GM12874 (cell line): ENCODE data around the gene ZNF28.
"Not testable (repeated sequence)": the region's sequence is repeated elsewhere in the genome, so short reads cannot be mapped to it uniquely, and the experiment has no call there.

Experiments used
- TF ChIP-seq, protein P1 (sequence below): IDR thresholded peaks from 2 replicates; pipeline ENCODE4 v1.5.1; 2011; ENCODE audit warnings: low read depth, mild to moderate bottlenecking, control low read depth, low read length, moderate library complexity; ENCODE audit not compliant: insufficient read depth

ZNF28 gene

DNA sequence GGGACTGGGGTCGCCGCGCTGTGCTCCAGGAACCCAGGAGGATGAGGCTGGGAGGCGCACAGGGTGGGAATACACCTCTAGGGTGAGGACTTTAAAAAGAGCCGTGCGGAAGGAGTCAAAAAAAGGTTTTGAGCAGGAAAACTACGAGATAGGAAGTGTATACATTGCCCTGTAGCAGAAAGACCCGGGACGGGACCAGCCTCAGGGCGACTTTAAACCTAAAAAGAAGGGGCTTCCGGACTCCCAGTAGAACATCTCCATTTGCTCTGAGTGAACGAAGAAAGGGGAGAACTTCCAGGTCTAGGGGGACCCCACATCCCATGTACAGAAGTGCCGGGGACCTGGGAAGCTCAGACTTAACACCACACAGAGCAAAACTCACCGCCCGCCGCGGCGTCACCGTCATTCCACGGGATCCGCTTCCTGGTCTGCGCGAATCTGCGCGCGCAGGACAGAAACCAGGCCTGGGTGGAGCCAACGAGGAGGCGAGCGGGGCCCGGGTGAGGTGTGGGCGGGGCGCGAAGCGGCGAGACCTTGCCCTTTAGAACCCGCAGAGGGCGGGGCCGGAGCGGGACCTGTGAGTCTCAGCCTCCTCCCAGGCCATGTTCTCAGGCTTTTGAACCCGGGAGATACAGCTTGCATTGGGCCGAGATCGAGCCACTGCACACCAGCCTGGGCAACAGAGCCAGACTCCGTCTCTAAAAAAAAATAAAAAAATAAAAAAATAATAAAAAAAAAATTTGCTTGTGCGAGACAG is at the start of gene ZNF28:
TSS of gene ZNF28 (minus strand) at position 430 of the 757 bp plus-strand sequence. CDS start 3,675 bp downstream, outside the sequence.
- TF ChIP-seq, protein P1, sequence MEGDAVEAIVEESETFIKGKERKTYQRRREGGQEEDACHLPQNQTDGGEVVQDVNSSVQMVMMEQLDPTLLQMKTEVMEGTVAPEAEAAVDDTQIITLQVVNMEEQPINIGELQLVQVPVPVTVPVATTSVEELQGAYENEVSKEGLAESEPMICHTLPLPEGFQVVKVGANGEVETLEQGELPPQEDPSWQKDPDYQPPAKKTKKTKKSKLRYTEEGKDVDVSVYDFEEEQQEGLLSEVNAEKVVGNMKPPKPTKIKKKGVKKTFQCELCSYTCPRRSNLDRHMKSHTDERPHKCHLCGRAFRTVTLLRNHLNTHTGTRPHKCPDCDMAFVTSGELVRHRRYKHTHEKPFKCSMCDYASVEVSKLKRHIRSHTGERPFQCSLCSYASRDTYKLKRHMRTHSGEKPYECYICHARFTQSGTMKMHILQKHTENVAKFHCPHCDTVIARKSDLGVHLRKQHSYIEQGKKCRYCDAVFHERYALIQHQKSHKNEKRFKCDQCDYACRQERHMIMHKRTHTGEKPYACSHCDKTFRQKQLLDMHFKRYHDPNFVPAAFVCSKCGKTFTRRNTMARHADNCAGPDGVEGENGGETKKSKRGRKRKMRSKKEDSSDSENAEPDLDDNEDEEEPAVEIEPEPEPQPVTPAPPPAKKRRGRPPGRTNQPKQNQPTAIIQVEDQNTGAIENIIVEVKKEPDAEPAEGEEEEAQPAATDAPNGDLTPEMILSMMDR: not testable (repeated sequence)

DNA sequence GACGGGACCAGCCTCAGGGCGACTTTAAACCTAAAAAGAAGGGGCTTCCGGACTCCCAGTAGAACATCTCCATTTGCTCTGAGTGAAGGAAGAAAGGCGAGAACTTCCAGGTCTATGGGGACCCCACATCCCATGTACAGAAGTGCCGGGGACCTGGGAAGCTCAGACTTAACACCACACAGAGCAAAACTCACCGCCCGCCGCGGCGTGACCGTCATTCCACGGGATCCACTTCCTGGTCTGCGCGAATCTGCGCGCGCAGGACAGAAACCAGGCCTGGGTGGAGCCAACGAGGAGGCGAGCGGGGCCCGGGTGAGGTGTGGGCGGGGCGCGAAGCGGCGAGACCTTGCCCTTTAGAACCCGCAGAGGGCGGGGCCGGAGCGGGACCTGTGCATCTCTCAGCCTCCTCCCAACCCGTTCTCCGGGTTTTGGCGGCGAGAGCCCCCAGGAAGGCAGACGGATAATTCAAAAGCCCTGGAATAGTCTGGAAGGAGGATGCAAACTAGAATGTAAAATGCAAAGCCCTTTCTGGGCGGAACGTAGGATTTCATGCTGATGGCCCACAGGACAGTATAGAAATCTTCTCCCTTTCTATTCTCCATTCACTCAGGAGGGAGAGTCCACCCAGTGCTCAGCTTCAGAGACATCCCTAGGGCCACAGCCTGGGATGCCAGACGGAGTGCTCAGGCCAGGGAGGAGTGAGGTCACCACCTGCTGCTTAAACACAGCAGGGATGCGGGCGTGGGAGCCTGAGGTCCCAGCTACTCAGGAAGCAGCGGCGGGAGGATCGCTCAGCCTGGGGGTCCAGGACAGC is 36.2 kb upstream of the ZNF28 start, which contains the start of gene ZNF468:
TSS of gene ZNF468 (minus strand) at position 242 of the 814 bp plus-strand sequence. CDS start 3,347 bp downstream, outside the sequence.
- TF ChIP-seq, protein P1: not testable (repeated sequence)

DNA sequence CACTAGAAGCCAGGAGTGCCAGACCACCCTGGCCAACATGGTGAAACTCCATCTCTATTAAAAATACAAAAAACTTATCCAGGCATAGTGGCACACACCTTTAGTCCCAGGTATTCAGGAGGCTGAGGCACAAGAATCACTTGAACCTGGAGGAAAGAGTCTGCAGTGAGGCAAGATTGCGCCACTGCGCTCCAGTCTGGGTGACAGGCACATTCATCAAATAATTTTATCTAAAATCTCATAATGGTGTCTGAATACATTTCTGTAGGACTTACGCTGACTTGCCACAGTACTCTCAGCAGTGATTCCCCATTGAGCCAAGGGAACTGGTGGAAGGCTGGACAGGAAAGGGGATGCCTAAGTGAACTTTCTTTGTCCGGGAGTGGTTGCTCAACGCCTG is 4.3 kb upstream of the ZNF28 start:
- TF ChIP-seq, protein P1: no peak

DNA sequence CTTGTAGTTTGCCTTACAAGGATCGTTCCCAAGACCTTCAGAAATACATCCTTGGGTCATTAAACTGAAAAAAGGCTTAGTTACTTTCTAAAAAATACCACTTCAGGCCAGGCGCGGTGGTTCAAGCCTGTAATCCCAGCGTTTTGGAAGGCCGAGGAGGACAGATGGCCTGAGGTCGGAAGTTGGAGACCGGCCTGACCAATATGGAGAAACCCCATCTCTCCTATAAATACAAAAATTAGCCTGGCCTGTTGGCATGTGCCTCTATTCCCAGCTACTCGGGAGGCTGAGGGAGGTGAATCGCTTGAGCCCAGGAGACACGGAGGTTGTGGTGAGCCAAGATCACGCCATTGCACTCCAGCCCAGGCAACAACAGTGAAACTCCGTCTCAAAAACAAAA is 2.2 kb upstream of the ZNF28 start:
- TF ChIP-seq, protein P1: no peak

DNA sequence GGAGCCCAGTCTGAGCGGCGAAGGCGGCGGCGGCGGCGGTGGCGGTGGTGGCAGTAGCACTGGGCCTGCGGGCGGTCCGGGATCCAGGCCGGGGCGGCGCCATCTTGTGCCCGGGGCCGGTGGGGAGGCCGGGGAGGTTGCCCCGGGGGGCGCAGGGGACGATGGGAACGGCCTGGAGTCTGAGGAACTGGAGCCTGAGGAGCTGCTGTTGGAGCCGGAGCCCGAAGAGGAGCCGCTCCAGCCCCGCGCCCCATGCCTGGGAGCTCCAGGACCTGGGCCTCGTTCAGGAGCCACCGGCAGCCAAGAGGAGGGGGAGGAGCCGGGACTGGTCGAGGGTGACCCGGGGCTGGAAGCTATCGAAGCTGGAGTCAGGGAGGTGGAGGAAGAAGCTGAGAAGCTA is 11.6 kb downstream of the ZNF28 start:
- TF ChIP-seq, protein P1: no peak

DNA sequence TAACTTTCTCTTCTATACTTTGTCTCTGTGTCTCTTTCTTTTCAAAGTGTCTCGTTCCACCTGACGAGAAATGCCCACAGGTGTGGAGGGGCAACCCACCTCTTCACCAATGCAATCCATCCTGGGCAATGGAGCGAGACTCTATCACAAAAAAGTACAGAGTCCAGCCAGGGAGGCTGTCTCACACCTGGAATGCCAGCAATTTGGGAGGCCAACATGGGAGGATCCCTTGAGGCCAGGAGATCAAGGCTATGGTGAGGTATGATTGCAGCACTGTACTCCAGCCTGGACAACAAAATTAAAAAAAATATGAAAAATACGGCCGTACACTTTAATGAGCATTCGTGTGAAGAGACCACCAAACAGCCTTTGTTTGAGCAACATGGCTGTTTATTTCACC is 32.0 kb downstream of the ZNF28 start:
- TF ChIP-seq, protein P1: no peak
